SK-N-SH treated with all-trans-retinoic acid at 6 μM for 48 hours (cell line): ENCODE data around the gene NALCN.
A peak's percentile ranks its signal among the peaks of the same experiment; 100 is the strongest.

ENCODE experiments used
- ATAC-seq: fragments of 200-7000 bp; cut with Tn5 transposase; 3 replicates; pipeline ENCODE4 v1.9.1; 2020; ENCODE audit warnings: mild to moderate bottlenecking, moderate library complexity
- ARNTL ChIP-seq: fragments of 450-650 bp; formaldehyde crosslinking; IDR thresholded peaks from 2 replicates; pipeline ENCODE4 v1.5.0; 2020; ENCODE audit warnings: low read depth, mild to moderate bottlenecking, moderate library complexity, borderline replicate concordance
- BACH2 ChIP-seq: fragments of 250-450 bp; sonication (Bioruptor Pico); IDR thresholded peaks from 2 replicates; pipeline ENCODE4 v1.9.0; 2021; ENCODE audit warnings: mild to moderate bottlenecking, borderline replicate concordance
- CSDC2 ChIP-seq: fragments of 250-450 bp; sonication (Bioruptor Pico); IDR thresholded peaks from 2 replicates; pipeline ENCODE4 v1.5.0; 2020; ENCODE audit warnings: mild to moderate bottlenecking, moderate library complexity
- ESRRG ChIP-seq: fragments of 250-450 bp; sonication (Bioruptor Pico); IDR thresholded peaks from 2 replicates; pipeline ENCODE4 v1.6.1; 2021; ENCODE audit warnings: mild to moderate bottlenecking
- GLIS3 ChIP-seq: fragments of 250-450 bp; sonication (Bioruptor Pico); IDR thresholded peaks from 2 replicates; pipeline ENCODE4 v1.5.0; 2020; ENCODE audit warnings: mild to moderate bottlenecking, moderate library complexity
- ISL1 ChIP-seq: fragments of 250-450 bp; sonication (Bioruptor Pico); IDR thresholded peaks from 2 replicates; pipeline ENCODE4 v2.1.2; 2022; ENCODE audit warnings: mild to moderate bottlenecking, moderate library complexity
- OSR1 ChIP-seq: fragments of 250-450 bp; sonication (Bioruptor Pico); IDR thresholded peaks from 2 replicates; pipeline ENCODE4 v1.8.0; 2022; ENCODE audit warnings: moderate library complexity, mild to moderate bottlenecking, inconsistent platforms
- PPARA ChIP-seq: fragments of 250-450 bp; sonication (Bioruptor Pico); IDR thresholded peaks from 2 replicates; pipeline ENCODE4 v1.5.0; 2020; ENCODE audit warnings: mild to moderate bottlenecking, borderline replicate concordance
- RARB ChIP-seq: fragments of 250-450 bp; sonication (Bioruptor Pico); IDR thresholded peaks from 2 replicates; pipeline ENCODE4 v1.8.0; 2021; ENCODE audit warnings: mild to moderate bottlenecking, moderate library complexity
- SNAI2 ChIP-seq: fragments of 250-450 bp; sonication (Bioruptor Pico); IDR thresholded peaks from 2 replicates; pipeline ENCODE4 v1.5.0; 2020; ENCODE audit warnings: mild to moderate bottlenecking, moderate library complexity
- TCF4 ChIP-seq: fragments of 250-450 bp; sonication (Bioruptor Pico); IDR thresholded peaks from 2 replicates; pipeline ENCODE4 v1.8.0; 2021; ENCODE audit warnings: mild to moderate bottlenecking, moderate library complexity, borderline replicate concordance
- TOX ChIP-seq: fragments of 250-450 bp; sonication (Bioruptor Pico); IDR thresholded peaks from 2 replicates; pipeline ENCODE4 v1.8.0; 2021; ENCODE audit warnings: mild to moderate bottlenecking, moderate library complexity, borderline replicate concordance
- ZFP3 ChIP-seq: fragments of 250-450 bp; sonication (Bioruptor Pico); IDR thresholded peaks from 2 replicates; pipeline ENCODE4 v1.5.0; 2020; ENCODE audit warnings: mild to moderate bottlenecking, moderate library complexity
- ZFP30 ChIP-seq: fragments of 450-650 bp; formaldehyde crosslinking; IDR thresholded peaks from 2 replicates; pipeline ENCODE4 v1.5.0; 2022; ENCODE audit warnings: mild to moderate bottlenecking, moderate library complexity
- ZNF565 ChIP-seq: fragments of 450-650 bp; formaldehyde crosslinking; conservative IDR thresholded peaks from 2 replicates; pipeline ENCODE4 v1.5.0; 2020; ENCODE audit warnings: low read depth, mild to moderate bottlenecking, moderate library complexity
- ZNF70 ChIP-seq: fragments of 450-650 bp; formaldehyde crosslinking; IDR thresholded peaks from 2 replicates; pipeline ENCODE4 v1.5.0; 2020; ENCODE audit warnings: mild to moderate bottlenecking, moderate library complexity
- ZNF8 ChIP-seq: fragments of 450-650 bp; formaldehyde crosslinking; IDR thresholded peaks from 2 replicates; pipeline ENCODE4 v1.5.0; 2020; ENCODE audit warnings: mild to moderate bottlenecking, moderate library complexity
- TF ChIP-seq, protein P1 (sequence below): fragments of 250-450 bp; sonication (Bioruptor Pico); IDR thresholded peaks from 2 replicates; pipeline ENCODE4 v1.8.0; 2021; ENCODE audit warnings: low read depth, mild to moderate bottlenecking, moderate library complexity, borderline replicate concordance
- TF ChIP-seq, protein P2 (sequence below): fragments of 250-450 bp; sonication (Bioruptor Pico); IDR thresholded peaks from 2 replicates; pipeline ENCODE4 v1.5.1; 2021; ENCODE audit warnings: mild to moderate bottlenecking, moderate library complexity
- TF ChIP-seq, protein P3 (sequence below): fragments of 250-450 bp; sonication (Bioruptor Pico); IDR thresholded peaks from 2 replicates; pipeline ENCODE4 v1.8.0; 2020; ENCODE audit warnings: mild to moderate bottlenecking, moderate library complexity, borderline replicate concordance
- TF ChIP-seq, protein P4 (sequence below): fragments of 250-450 bp; sonication (Bioruptor Pico); IDR thresholded peaks from 2 replicates; pipeline ENCODE4 v1.5.1; 2020; ENCODE audit warnings: low read depth, mild to moderate bottlenecking, moderate library complexity
- TF ChIP-seq, protein P5 (sequence below): fragments of 250-450 bp; sonication (Bioruptor Pico); IDR thresholded peaks from 2 replicates; pipeline ENCODE4 v1.5.0; 2020; ENCODE audit warnings: mild to moderate bottlenecking, moderate library complexity

NALCN gene

DNA sequence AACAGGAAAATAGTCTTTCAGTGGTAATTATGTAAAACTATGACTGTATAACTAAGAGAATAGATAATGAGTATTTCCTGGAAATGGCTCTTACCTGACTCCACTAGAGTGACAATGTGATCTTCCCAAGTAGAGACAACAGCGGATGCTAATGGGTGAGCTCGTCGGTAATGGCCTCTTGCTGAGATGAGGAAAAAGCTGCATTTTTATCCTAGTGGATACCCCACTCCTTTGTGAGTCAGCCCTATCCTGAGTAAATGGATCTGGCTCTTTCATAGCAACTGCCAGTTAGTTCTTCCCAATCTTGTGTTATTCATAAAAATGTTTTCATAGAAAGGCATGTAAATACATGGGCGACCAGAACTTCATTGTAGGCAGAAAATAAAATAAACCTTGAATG is 299.5 kb downstream of the NALCN start:
- ATAC-seq: no peak
- TF ChIP-seq ARNTL (CRISPR knock-in tag) (no peak), PPARA (CRISPR knock-in tag) (no peak), ISL1 (CRISPR knock-in tag) (peak; percentile 11; the same call in 1 of the 2 replicates), ZNF70 (CRISPR knock-in tag) (no peak)
- TF ChIP-seq, all 23 proteins: peak for 1

DNA sequence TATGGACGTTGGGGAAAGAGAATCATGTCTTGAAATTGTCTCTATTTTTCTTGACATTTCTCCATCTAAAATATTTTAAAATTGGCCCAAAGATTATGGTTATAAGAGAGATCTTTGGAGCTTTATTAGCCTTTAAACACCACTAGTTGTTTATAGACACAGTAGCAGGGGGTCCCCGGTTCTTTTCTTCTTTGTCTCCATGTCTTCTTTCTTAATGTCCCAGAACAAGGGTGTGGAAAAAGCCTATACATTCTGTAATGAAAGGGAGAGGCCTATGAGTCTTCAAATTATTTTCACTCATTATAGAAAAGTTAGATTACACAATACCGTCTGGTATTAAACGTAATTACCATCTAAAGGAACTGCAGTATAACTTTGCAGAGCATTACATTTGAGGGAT is 300.0 kb downstream of the NALCN start:
- TF ChIP-seq PPARA (CRISPR knock-in tag): no peak
- ATAC-seq: no peak

DNA sequence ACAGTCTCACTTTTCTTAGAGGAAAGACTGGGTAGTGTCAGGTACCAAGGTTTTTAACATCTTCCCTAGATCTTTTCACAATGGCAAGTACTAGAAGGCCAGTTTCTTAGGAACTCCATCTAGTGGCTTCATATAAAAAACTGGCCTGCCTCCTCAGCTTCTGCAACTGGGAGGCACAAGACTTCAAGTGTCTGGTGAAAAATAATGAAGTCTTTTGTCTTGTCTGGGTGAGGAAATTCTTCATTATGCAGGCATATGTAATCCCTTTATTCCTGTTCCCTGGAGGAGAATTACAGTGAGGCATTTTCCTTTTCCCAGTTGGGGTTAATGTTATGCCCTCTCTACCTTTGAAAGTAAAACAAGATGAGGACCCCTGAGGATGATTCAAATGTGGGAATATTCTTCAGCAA is 300.5 kb downstream of the NALCN start:
- ATAC-seq: peak; percentile 59
- TF ChIP-seq PPARA (CRISPR knock-in tag) (no peak), ZNF565 (CRISPR knock-in tag) (no peak), ZFP3 (CRISPR knock-in tag) (no peak), ZNF70 (CRISPR knock-in tag) (no peak), TOX (CRISPR knock-in tag) (no peak), ESRRG (CRISPR knock-in tag) (no peak), TCF4 (CRISPR knock-in tag) (no peak), CSDC2 (no peak), SNAI2 (CRISPR knock-in tag) (no peak), ISL1 (CRISPR knock-in tag) (no peak), ARNTL (CRISPR knock-in tag) (no peak), RARB (CRISPR knock-in tag) (no peak), BACH2 (CRISPR knock-in tag) (no peak), GLIS3 (CRISPR knock-in tag) (no peak), ZFP30 (CRISPR knock-in tag) (no peak)
- TF ChIP-seq, protein P1, sequence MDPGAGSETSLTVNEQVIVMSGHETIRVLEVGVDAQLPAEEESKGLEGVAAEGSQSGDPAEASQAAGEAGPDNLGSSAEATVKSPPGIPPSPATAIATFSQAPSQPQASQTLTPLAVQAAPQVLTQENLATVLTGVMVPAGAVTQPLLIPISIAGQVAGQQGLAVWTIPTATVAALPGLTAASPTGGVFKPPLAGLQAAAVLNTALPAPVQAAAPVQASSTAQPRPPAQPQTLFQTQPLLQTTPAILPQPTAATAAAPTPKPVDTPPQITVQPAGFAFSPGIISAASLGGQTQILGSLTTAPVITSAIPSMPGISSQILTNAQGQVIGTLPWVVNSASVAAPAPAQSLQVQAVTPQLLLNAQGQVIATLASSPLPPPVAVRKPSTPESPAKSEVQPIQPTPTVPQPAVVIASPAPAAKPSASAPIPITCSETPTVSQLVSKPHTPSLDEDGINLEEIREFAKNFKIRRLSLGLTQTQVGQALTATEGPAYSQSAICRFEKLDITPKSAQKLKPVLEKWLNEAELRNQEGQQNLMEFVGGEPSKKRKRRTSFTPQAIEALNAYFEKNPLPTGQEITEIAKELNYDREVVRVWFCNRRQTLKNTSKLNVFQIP (CRISPR knock-in tag): no peak
- TF ChIP-seq, protein P2, sequence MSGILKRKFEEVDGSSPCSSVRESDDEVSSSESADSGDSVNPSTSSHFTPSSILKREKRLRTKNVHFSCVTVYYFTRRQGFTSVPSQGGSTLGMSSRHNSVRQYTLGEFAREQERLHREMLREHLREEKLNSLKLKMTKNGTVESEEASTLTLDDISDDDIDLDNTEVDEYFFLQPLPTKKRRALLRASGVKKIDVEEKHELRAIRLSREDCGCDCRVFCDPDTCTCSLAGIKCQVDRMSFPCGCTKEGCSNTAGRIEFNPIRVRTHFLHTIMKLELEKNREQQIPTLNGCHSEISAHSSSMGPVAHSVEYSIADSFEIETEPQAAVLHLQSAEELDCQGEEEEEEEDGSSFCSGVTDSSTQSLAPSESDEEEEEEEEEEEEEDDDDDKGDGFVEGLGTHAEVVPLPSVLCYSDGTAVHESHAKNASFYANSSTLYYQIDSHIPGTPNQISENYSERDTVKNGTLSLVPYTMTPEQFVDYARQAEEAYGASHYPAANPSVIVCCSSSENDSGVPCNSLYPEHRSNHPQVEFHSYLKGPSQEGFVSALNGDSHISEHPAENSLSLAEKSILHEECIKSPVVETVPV (CRISPR knock-in tag): no peak
- TF ChIP-seq, protein P3, sequence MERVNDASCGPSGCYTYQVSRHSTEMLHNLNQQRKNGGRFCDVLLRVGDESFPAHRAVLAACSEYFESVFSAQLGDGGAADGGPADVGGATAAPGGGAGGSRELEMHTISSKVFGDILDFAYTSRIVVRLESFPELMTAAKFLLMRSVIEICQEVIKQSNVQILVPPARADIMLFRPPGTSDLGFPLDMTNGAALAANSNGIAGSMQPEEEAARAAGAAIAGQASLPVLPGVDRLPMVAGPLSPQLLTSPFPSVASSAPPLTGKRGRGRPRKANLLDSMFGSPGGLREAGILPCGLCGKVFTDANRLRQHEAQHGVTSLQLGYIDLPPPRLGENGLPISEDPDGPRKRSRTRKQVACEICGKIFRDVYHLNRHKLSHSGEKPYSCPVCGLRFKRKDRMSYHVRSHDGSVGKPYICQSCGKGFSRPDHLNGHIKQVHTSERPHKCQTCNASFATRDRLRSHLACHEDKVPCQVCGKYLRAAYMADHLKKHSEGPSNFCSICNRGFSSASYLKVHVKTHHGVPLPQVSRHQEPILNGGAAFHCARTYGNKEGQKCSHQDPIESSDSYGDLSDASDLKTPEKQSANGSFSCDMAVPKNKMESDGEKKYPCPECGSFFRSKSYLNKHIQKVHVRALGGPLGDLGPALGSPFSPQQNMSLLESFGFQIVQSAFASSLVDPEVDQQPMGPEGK (CRISPR knock-in tag): no peak
- TF ChIP-seq, protein P4, sequence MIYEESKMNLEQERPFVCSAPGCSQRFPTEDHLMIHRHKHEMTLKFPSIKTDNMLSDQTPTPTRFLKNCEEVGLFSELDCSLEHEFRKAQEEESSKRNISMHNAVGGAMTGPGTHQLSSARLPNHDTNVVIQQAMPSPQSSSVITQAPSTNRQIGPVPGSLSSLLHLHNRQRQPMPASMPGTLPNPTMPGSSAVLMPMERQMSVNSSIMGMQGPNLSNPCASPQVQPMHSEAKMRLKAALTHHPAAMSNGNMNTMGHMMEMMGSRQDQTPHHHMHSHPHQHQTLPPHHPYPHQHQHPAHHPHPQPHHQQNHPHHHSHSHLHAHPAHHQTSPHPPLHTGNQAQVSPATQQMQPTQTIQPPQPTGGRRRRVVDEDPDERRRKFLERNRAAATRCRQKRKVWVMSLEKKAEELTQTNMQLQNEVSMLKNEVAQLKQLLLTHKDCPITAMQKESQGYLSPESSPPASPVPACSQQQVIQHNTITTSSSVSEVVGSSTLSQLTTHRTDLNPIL (CRISPR knock-in tag): no peak
- TF ChIP-seq, all 23 proteins: peak for 0

DNA sequence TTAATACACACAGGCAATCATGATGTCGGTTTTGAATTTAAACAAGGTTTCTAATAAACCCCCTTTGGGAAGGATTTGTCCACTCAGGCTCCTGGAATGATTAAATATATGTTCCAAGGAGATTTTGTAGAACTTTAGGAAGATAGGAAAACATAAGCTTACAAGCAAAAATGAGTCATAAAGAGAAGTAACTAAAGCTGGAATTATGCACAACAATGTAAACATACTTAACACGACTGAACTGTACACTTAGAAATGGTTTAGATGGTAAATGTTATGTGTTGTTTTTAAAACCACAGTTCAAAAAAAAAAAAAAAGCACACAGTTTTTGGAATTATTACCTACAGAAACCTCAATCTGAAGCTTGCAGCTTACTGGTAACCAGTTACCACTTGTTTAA is 304.4 kb downstream of the NALCN start:
- no peak for ATAC-seq
- TF ChIP-seq TOX (CRISPR knock-in tag) (no peak), OSR1 (no peak), CSDC2 (no peak), ZFP3 (CRISPR knock-in tag) (no peak), TCF4 (CRISPR knock-in tag) (no peak), ZNF8 (no peak), ZNF70 (CRISPR knock-in tag) (no peak)
- TF ChIP-seq, protein P4 (CRISPR knock-in tag): no peak
- TF ChIP-seq, protein P1 (CRISPR knock-in tag): no peak
- TF ChIP-seq, protein P5, sequence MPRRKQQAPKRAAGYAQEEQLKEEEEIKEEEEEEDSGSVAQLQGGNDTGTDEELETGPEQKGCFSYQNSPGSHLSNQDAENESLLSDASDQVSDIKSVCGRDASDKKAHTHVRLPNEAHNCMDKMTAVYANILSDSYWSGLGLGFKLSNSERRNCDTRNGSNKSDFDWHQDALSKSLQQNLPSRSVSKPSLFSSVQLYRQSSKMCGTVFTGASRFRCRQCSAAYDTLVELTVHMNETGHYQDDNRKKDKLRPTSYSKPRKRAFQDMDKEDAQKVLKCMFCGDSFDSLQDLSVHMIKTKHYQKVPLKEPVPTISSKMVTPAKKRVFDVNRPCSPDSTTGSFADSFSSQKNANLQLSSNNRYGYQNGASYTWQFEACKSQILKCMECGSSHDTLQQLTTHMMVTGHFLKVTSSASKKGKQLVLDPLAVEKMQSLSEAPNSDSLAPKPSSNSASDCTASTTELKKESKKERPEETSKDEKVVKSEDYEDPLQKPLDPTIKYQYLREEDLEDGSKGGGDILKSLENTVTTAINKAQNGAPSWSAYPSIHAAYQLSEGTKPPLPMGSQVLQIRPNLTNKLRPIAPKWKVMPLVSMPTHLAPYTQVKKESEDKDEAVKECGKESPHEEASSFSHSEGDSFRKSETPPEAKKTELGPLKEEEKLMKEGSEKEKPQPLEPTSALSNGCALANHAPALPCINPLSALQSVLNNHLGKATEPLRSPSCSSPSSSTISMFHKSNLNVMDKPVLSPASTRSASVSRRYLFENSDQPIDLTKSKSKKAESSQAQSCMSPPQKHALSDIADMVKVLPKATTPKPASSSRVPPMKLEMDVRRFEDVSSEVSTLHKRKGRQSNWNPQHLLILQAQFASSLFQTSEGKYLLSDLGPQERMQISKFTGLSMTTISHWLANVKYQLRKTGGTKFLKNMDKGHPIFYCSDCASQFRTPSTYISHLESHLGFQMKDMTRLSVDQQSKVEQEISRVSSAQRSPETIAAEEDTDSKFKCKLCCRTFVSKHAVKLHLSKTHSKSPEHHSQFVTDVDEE (CRISPR knock-in tag): no peak
- TF ChIP-seq, protein P2 (CRISPR knock-in tag): no peak
